Left forelimb (tissue), 1 donor: ENCODE measurements around the gene FILIP1L.

ENCODE experiments used
- DNase-seq: peaks from one replicate; pipeline ENCODE4 v3.0.0-alpha.2; 2018; ENCODE audit warnings: low spot score

The FILIP1L gene

GRCh38 chr3:100114413-100115030, at the start of gene FILIP1L:
TSS of gene FILIP1L (minus strand) at chr3:100114501.
- DNase-seq, result no peak

GRCh38 chr3:100163787-100164186, 49.5 kb upstream of the FILIP1L start:
- DNase-seq, result no peak

- DNase-seq, result no peak
Measured at GRCh38 chr3:100160521-100160920, 46.2 kb upstream of the FILIP1L start.

GRCh38 chr3:100159331-100160153, 45.2 kb upstream of the FILIP1L start:
- DNase-seq, result no peak

GRCh38 chr3:100158918-100159330, 44.6 kb upstream of the FILIP1L start:
- no peak for DNase-seq

- DNase-seq, result no peak
Measured at GRCh38 chr3:100157685-100158084, 43.4 kb upstream of the FILIP1L start.

- no peak for DNase-seq
Measured at GRCh38 chr3:100155590-100155989, 41.3 kb upstream of the FILIP1L start.

GRCh38 chr3:100155128-100155527, 40.8 kb upstream of the FILIP1L start:
- DNase-seq, result no peak

- DNase-seq, result no peak
Measured at GRCh38 chr3:100154171-100154570, 39.9 kb upstream of the FILIP1L start.

- DNase-seq, result no peak
Measured at GRCh38 chr3:100151024-100151707, 36.9 kb upstream of the FILIP1L start.

GRCh38 chr3:100150473-100150872, 36.2 kb upstream of the FILIP1L start:
- no peak for DNase-seq

- no peak for DNase-seq
Measured at GRCh38 chr3:100149713-100150415, 35.6 kb upstream of the FILIP1L start.

- DNase-seq, result no peak
Measured at GRCh38 chr3:100149130-100149529, 34.8 kb upstream of the FILIP1L start.

GRCh38 chr3:100144255-100144866, 30.1 kb upstream of the FILIP1L start:
- DNase-seq, result no peak

GRCh38 chr3:100141586-100141985, 27.3 kb upstream of the FILIP1L start:
- no peak for DNase-seq

- no peak for DNase-seq
Measured at GRCh38 chr3:100140976-100141375, 26.7 kb upstream of the FILIP1L start.

- no peak for DNase-seq
Measured at GRCh38 chr3:100136921-100137320, 22.6 kb upstream of the FILIP1L start.

- DNase-seq, result no peak
Measured at GRCh38 chr3:100131241-100131640, 16.9 kb upstream of the FILIP1L start.

GRCh38 chr3:100129941-100130340, 15.6 kb upstream of the FILIP1L start:
- DNase-seq, result no peak

GRCh38 chr3:100128565-100128964, 14.3 kb upstream of the FILIP1L start:
- no peak for DNase-seq

GRCh38 chr3:100127792-100128191, 13.5 kb upstream of the FILIP1L start:
- no peak for DNase-seq
